HL-60 (cell line): ENCODE data around the gene SPAAR.

ENCODE experiments used
- GABPA ChIP-seq: IDR thresholded peaks from 2 replicates; pipeline ENCODE4 v1.6.1; 2012; ENCODE audit warnings: low read depth
- POLR2AphosphoS5 ChIP-seq: IDR thresholded peaks from 2 replicates; pipeline ENCODE4 v1.6.1; 2012; ENCODE audit warnings: low read depth
- TF ChIP-seq, protein P1 (sequence below): IDR thresholded peaks from one replicate; pipeline ENCODE4 v1.5.1; 2011; ENCODE audit warnings: low read length, control low read depth, inconsistent platforms; ENCODE audit not compliant: insufficient read depth
- TF ChIP-seq, protein P2 (sequence below): IDR thresholded peaks from 2 replicates; pipeline ENCODE4 v1.6.1; 2012; ENCODE audit warnings: low read depth; ENCODE audit not compliant: insufficient replicate concordance

DNA sequence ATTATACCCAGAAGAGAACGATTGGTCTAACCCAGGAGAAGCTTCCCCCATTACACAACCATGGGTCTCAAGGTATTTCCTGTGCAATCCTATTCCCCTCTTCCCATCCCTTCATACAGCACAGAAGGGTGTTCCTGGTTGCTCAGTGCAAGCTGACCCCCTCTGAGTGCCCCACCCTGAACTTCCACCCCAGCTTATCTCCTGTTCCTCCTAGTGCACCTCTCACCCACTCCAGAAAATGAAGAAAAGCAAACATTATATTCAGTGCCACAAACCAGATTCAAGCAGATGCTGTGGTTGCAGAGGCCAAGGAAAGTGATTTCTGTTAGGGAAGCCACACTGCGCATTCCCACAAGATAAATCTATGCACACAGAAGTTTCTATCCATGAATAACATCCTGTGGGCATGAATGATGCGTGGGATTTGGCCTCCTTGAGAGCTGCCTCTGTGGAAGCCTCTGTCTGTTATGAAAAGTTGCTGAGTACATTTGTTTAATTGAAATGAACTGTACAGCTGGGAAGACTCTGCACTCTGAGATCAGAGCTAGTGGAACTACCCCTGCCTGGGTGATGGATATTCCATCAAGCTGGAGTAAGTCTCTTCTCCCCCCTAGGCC, 50.9 kb downstream of the SPAAR start:
- TF ChIP-seq GABPA (no peak), POLR2AphosphoS5 (no peak)
- TF ChIP-seq, protein P1, sequence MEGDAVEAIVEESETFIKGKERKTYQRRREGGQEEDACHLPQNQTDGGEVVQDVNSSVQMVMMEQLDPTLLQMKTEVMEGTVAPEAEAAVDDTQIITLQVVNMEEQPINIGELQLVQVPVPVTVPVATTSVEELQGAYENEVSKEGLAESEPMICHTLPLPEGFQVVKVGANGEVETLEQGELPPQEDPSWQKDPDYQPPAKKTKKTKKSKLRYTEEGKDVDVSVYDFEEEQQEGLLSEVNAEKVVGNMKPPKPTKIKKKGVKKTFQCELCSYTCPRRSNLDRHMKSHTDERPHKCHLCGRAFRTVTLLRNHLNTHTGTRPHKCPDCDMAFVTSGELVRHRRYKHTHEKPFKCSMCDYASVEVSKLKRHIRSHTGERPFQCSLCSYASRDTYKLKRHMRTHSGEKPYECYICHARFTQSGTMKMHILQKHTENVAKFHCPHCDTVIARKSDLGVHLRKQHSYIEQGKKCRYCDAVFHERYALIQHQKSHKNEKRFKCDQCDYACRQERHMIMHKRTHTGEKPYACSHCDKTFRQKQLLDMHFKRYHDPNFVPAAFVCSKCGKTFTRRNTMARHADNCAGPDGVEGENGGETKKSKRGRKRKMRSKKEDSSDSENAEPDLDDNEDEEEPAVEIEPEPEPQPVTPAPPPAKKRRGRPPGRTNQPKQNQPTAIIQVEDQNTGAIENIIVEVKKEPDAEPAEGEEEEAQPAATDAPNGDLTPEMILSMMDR = no peak
- TF ChIP-seq, protein P2, sequence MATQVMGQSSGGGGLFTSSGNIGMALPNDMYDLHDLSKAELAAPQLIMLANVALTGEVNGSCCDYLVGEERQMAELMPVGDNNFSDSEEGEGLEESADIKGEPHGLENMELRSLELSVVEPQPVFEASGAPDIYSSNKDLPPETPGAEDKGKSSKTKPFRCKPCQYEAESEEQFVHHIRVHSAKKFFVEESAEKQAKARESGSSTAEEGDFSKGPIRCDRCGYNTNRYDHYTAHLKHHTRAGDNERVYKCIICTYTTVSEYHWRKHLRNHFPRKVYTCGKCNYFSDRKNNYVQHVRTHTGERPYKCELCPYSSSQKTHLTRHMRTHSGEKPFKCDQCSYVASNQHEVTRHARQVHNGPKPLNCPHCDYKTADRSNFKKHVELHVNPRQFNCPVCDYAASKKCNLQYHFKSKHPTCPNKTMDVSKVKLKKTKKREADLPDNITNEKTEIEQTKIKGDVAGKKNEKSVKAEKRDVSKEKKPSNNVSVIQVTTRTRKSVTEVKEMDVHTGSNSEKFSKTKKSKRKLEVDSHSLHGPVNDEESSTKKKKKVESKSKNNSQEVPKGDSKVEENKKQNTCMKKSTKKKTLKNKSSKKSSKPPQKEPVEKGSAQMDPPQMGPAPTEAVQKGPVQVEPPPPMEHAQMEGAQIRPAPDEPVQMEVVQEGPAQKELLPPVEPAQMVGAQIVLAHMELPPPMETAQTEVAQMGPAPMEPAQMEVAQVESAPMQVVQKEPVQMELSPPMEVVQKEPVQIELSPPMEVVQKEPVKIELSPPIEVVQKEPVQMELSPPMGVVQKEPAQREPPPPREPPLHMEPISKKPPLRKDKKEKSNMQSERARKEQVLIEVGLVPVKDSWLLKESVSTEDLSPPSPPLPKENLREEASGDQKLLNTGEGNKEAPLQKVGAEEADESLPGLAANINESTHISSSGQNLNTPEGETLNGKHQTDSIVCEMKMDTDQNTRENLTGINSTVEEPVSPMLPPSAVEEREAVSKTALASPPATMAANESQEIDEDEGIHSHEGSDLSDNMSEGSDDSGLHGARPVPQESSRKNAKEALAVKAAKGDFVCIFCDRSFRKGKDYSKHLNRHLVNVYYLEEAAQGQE = no peak
